H1 (cell line): ENCODE results near the gene HK1. TPM values are rescaled to one million over a fixed set of nuclear protein-coding genes. Genes with fewer than 3 reads are reported as not detected.

Experiments
- CHD7 ChIP-seq: fragments of 300-600 bp; sonication (generic); IDR thresholded peaks from 2 replicates; pipeline ENCODE4 v1.7.1; 2012; ENCODE audit warnings: low read length, moderate library complexity, mild to moderate bottlenecking, inconsistent platforms; ENCODE audit not compliant: insufficient replicate concordance
- CREB1 ChIP-seq: IDR thresholded peaks from 2 replicates; pipeline ENCODE4 v1.6.1; 2012; ENCODE audit warnings: inconsistent platforms
- polyA plus RNA-seq, 7 experiments: library from polyadenylated mRNA; depleted of rRNA in 3 of 7; stranded (reverse) in 5 of 7; unstranded in 2 of 7; fragments of >200 nt in 5 of 7; fragments of 200-250 nt in 2 of 7; gene quantifications; 1 replicate in 5 of 7; 2 replicates in 1 of 7; 4 replicates in 1 of 7; pipeline versions ENCODE4 v1.2.1 to v1.2.3, GENCODE V29; 2011 to 2013; ENCODE audit warnings: missing spikeins in 2 of 7, mixed read lengths in 2 of 7
- total RNA-seq: library from RNA; stranded (reverse); fragmentation: NEBNext Ultra II Directional; extraction: Animal tissue kit (Norgen Biotek cat#: 25700); gene quantifications from 2 replicates; pipeline ENCODE4 v1.2.1, GENCODE V29; 2021

The HK1 gene
- total and polyA plus RNA-seq, 2 of the 8 experiments (the other 6 are each of a cell fraction or from before 2014, with no cell fraction given), result 55.8 to 247 TPM

GRCh38 chr10:69345402-69345801 is 67.1 kb downstream of the HK1 start (continued):
- no peak for TF ChIP-seq CHD7
- TF ChIP-seq CREB1, result no peak
